GM18499 (cell line): Measurements from ENCODE around the gene SPATS2.
"Not testable (repeated sequence)": the region's sequence is repeated elsewhere in the genome, so short reads cannot be mapped to it uniquely, and the experiment has no call there.

Experiments used
- ATAC-seq: cut with Tn5 transposase; IDR thresholded peaks from one replicate; pipeline ENCODE4 v1.9.1; 2021; ENCODE audit warnings: moderate number of reproducible peaks; ENCODE audit not compliant: insufficient read depth, unreplicated experiment

Gene SPATS2

DNA sequence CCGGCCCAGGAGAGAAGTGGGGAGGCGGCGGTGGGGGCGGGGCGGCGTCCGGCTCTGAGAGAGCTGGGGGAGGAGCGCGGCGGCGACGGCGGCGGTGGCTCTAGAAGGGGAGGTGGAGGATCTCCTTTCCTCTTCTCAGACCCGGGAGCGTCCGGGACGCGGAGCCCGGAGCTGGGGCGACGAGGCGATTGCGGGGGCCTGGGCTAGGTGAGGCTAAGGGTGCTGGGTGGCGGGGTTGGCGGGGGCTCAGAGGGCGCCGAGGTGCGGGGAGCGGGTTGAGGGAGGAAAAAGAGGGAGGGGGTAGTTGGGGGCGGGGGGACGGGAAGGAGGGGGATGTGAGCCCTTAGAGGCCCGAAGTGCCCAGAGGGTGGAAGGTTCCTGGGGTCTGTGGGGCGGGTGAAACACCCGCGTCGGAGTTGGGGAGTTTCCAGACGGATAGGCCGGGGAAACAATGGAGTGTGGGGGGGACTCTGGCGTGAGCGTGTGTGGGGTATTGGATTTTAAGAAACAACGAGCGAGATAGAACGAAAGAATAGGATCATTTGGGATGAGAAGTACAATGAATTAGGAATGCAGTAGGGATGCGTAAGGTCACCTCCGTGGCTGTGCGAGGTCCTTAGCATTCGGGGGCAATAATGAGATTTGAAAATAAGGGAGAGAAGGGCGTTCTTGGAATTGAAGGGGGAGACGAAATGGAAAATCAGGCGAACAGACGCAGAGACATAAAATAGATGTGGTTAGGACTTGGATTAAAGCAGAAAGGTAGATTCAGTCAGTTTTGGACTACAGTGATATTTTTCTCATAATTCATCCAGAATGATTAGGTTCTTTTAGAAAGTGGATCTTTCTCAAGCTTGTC lies at the start of gene SPATS2:
SPATS2 (plus strand) TSS at position 82 of the 859 bp plus-strand sequence. CDS start 93,551 bp downstream, outside the sequence.
- ATAC-seq: no peak

DNA sequence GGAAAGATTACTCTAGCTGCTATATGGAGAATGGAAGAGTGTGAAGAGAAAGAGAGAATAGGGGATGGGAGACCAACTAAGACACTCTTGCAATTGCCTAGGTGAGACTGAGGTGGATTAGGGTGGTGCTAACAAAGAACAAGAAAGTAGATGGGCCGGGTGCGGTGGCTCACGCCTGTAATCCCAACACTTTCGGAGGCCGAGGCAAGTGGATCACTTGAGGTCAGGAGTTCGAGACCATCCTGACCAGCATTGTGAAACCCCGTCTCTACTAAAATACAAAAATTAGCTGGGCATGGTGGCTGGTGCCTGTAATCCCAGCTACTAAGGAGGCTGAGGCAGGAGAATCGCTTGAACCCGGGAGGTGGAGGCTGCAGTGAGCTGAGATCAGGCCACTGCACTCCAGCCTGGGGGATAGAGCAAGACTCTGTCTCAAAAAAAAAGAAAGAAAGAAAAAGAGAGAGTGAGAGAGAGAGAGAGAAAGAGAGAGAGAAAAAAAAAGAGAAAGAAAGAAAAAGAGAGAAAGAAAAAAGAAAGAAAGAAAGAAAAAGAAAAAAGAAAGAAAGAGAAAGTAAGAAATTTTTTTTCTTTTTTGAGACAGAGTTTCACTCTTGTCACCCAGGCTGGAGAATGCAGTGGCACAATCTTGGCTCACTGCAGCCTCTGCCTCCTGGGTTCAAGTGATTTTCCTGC lies 46.7 kb upstream of the SPATS2 start:
- not testable (repeated sequence) for ATAC-seq

DNA sequence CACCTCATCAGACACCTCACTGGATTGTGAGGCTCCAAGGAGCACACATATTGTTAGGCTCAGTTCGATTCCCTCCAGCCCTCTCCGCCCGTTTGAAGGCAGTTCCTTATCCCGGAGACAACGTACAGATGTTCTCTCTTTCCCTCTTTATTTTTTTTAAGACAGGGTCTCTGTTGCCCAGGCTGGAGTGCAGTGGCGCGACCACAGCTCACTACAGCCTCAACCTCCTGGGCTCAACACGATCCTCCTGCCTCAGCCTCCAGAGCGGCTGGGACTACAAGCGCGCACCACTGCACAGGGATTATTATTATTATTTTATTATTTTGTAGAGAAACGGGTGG lies 44.9 kb upstream of the SPATS2 start:
- ATAC-seq: no peak

DNA sequence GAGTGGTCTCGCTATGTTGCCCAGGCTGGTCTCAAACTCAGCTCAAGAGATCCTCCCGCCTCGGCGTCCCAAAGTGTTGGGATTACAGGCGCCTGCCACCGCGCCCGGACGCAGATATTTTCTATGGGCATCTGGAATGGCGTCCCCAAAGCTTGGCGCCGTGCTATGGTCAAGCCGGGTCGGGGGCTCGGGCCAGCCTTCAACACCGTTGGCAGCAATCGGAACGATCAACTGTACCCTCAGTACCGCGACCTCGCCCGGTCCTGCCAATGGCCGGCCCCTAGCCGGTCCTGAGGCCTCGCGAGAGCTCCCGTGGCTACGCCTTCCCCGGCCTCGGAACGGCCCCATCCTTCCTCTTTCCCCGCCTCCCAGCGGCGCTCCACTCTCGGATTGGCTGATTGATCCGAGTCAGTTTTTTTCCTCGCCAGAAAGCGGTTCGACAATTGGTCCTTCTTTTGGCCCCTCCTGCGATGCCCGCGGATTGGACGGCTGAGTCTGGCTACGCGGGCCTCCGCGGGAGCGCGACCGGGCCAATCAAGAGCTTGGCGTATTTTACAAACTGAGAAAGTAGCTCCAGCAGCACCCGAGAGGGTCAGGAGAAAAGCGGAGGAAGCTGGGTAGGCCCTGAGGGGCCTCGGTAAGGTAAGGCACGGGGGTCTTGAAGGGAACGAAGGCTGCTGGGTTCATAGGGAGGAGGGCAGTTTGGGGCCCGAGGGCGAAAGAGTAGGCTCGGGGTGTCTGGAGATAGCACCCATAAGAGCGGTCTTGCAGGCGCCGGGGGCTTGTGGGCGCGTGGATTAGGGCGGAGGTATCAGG lies 44.3 kb upstream of the SPATS2 start, which contains the start of gene TROAP:
TROAP (plus strand) TSS at position 548 of the 816 bp plus-strand sequence. CDS start 354 bp downstream, outside the sequence.
- ATAC-seq: peak; percentile 87

DNA sequence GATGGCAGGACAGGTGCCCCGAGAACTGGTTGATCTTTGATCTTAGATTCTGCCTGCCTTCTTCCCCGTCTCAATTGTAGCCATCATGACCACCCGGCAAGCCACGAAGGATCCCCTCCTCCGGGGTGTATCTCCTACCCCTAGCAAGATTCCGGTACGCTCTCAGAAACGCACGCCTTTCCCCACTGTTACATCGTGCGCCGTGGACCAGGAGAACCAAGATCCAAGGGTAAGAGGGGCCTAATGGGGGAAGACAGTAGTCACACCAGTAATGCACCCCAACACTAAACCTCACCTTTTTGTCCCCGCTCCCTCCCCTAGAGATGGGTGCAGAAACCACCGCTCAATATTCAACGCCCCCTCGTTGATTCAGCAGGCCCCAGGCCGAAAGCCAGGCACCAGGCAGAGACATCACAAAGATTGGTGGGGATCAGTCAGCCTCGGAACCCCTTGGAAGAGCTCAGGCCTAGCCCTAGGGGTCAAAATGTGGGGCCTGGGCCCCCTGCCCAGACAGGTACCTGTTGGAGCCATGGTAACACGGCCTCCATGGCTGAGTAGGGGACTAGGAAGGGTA lies 43.7 kb upstream of the SPATS2 start:
- ATAC-seq: no peak

DNA sequence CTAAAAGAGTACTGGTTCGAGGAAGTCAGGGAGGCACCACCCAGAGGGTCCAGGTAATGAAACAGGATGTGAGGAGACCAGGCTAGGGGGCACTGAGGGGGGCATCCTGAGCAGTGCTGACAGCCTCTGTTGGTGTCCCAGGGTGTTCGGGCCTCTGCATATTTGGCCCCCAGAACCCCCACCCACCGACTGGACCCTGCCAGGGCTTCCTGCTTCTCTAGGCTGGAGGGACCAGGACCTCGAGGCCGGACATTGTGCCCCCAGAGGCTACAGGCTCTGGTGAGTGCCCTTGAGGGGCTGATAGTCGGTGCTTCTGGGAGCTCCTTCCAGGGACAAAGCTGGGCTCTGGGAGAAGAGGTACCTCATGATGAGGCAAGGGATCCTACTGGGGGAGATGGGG lies 41.7 kb upstream of the SPATS2 start:
- no peak for ATAC-seq

DNA sequence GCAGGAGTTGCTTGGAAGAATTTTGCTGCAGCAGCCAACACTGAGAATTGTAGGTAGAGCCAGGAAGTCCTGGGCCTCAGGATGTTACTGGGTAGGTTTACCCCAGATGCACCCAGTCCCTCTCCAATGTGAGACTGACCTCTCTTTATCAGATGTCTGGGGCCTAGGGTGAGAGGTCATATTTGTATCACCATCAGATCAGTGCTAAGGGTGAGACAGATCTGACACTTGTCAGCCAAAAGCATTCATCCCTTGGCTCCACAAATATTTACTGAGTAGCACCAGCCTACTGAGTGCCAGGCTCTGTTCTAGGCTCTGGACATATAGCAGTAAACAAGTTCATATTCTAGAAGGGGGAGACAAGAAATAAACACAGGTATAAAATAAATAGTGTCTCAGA lies 39.9 kb upstream of the SPATS2 start:
- ATAC-seq: no peak

DNA sequence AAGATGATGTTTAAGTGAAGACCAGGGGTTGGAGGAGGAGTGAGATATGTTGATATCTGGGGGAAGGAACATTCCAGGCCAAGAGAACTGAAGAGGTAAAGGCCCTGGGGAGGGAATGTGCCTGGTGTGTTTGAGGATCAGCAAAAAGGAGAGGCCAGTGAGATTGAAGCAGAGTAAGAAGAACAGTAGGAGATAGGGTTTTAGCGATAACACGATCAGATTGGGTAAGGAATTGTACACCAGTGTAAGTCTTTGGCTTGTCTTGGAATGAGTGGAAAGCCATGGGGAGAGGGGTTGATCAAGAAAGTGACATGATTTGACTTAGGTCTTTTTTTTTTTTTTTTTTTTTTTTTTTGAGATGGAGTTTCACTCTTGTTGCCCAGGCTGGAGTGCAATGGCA lies 39.4 kb upstream of the SPATS2 start:
- no peak for ATAC-seq

DNA sequence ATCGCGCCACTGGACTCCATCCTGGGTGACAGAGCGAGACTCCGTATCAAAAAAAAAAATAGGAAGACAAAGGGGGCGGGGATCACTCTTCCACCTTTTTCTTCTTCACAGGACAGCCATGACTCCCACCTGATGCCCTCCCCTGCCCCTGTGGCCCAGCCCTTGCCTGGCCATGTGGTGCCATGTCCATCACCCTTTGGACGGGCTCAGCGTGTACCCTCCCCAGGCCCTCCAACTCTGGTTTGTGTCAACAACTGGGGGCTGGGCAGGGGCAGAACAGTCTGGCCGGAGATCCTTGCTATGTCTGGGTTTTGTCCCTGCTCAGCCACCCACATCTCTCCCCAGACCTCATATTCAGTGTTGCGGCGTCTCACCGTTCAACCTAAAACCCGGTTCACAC lies 38.4 kb upstream of the SPATS2 start:
- ATAC-seq: no peak

DNA sequence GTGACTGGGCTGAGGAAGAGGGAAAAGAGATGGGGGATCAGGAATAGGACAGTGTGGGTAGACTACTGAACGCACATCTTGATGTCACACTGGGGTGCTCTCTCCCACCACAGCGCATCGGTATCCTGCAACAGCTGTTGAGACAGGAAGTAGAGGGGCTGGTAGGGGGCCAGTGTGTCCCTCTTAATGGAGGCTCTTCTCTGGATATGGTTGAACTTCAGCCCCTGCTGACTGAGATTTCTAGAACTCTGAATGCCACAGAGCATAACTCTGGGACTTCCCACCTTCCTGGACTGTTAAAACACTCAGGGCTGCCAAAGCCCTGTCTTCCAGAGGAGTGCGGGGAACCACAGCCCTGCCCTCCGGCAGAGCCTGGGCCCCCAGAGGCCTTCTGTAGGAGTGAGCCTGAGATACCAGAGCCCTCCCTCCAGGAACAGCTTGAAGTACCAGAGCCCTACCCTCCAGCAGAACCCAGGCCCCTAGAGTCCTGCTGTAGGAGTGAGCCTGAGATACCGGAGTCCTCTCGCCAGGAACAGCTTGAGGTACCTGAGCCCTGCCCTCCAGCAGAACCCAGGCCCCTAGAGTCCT lies 37.1 kb upstream of the SPATS2 start:
- no peak for ATAC-seq

DNA sequence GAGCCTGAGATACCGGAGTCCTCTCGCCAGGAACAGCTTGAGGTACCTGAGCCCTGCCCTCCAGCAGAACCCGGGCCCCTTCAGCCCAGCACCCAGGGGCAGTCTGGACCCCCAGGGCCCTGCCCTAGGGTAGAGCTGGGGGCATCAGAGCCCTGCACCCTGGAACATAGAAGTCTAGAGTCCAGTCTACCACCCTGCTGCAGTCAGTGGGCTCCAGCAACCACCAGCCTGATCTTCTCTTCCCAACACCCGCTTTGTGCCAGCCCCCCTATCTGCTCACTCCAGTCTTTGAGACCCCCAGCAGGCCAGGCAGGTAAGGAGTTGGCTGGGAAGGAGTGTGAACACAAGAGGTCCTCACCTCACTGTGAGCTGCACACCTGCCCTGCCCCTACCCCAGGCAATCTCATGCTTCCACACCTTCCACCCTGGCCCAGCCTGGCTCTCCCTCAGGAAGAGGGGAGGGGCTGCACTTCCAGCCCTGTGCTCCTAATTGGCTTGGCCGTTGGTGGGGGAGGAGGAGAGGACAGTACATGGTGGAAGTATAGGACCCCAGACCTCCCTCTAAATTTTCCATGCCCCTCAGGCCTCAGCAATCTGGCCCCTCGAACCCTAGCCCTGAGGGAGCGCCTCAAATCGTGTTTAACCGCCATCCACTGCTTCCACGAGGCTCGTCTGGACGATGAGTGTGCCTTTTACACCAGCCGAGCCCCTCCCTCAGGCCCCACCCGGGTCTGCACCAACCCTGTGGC lies 36.5 kb upstream of the SPATS2 start:
- ATAC-seq: no peak

DNA sequence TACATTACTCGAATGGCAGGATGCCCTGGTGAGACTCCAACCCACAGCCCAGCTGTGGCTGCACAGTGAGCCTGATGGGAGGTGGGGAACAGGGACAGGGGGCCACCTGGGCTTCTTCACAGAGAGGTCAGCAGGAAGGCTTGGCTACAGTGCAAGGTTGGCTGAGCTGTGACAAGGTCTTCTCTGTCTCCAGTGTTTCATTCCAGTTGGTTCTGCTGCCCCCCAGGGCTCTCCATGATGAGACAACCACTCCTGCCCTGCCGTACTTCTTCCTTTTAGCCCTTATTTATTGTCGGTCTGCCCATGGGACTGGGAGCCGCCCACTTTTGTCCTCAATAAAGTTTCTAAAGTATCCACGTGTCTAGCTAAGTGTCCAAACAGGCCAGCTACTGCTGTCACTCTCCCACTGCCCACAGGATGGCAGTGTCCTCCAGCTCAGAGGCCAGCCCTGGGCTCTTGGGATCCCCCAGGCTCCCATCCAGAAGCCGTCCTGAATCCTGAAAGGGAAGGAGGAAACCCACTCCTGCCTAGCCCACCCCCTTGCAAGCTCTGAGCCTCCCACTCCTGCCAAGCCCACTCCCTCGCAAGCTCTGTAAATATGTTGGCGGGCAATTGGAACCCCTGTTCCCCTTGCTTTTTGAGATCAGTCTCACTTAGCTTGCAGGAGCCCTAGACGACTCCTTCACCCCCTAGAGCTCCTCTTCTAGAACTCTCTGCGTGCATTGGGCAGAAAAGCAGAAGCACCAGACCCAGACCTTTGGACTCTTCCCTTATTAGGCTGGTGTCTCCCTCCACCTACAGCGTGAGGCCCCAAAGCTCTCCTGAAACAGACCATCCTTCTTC lies 35.7 kb upstream of the SPATS2 start:
- ATAC-seq: no peak

DNA sequence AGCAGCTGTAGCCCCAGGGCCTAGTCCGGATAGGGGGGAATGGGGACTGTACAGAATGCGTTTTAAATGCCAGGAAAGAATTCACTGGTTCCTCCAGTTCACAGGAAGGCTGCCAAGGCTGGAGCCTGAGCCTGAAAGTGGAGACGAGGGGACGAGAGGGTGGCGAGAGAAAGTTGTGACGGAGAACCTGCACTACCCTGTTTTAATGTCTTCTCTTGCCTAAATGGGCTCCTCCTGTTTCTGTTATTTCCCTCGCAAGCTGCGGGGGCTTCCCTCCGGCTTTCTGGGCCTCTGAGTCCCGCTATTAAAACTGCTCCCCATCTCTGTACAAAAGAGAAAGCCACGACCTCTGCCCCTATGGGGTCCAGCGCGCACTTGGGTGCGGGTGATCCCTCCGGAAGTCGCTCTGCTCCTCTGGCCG lies 34.8 kb upstream of the SPATS2 start:
- no peak for ATAC-seq

DNA sequence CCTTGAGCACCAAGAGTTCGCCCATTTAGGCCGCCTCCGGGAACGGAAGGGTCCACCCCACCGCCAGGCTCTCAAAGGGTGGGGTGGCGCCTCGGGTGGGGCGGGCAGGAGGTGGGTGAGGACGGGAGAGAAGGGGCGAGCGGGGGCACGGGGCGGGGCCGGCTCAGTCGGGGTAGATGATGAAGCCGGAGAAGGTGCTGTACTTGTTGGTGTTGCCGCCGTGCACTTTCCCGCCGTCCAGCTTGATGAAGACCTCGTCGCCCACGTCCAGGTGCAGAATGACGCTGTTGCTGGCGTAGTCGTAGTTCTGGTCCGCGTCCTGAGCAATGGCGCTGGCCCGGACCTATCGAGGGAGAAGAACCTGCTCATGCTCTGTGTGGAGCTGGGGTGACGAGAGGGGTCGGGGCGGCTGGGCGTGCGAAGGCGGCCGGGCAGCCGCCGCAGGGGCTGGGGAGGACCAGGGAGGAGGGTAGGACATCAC lies 34.3 kb upstream of the SPATS2 start:
- ATAC-seq: no peak

DNA sequence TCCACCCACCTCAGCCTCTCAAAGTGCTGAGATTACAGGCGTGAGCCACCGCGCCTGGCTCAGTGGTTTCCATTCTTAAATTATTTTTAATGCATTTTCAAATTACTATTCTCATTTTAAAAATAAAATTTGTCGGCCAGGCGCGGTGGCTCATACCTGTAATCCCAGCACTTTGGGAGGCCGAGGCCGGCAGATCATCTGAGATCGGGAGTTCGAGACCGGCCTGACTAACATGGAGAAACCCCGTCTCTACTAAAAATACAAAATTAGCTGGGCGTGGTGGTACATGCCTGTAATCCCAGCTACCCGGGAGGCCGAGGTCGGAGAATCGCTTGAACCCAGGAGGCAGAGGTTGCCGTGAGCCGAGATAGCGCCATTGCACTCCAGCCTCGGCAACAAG lies 33.5 kb upstream of the SPATS2 start:
- ATAC-seq: not testable (repeated sequence)

DNA sequence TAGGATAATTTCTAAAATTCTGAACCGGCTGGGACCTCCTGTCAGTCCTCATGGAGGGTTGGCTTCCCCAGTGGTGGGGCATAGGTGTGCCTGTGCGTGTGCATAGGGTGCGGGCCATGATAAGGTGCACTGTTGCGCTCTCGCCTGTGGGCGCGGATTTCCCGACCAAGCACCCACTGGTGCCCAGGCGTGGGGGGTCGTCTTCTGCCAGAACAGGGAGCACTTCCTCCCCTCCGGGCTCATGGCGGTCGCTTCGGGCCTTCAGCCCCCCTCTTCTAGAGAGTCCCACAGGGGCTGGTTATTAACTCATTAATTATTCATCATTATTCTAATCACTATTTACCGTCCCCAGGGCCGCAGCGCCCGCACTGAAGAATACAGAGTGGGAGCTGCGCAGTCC lies 33.0 kb upstream of the SPATS2 start:
- no peak for ATAC-seq

DNA sequence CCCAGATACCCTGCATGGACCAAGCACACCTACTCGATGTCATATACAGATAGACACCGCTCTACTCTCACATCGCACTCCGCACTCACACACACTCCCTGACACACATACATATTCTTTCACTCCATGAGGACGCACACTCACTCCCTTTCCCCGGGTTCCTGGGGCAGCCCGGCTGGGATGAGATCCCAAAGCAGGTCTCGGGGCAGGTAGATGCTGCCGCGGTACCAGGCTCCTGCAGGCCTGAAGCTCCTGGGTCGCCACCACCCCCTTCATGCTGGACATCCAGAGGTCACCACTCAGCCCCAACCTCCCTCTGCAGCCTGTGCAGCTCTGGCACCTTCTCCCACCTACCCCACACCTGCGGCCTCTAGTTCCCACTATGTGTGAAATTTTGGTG lies 32.6 kb upstream of the SPATS2 start:
- ATAC-seq: no peak
